Liver (tissue), 9 donors: ENCODE results near the gene FASN. TPM values are rescaled to one million over a fixed set of nuclear protein-coding genes. Genes with fewer than 3 reads are reported as not detected.

Experiments used
- DNase-seq: peaks from one replicate; pipeline ENCODE4 v3.0.0-alpha.2; 2017; ENCODE audit warnings: low spot score
- H3K27ac ChIP-seq, 2 donors: one replicate each; pipeline ENCODE4 v1.7.0; 2013; ENCODE audit warnings: inconsistent platforms in 2 of 2, low read length in 2 of 2, control low read depth in 1 of 2, low read depth in 1 of 2, mild to moderate bottlenecking in 1 of 2
- H3K27me3 ChIP-seq, 4 donors: one replicate each; pipeline versions ENCODE4 v1.6.1 to v1.7.0; 2013; ENCODE audit warnings: low read length in 3 of 4, inconsistent platforms in 1 of 4, mild to moderate bottlenecking in 1 of 4, moderate library complexity in 1 of 4; ENCODE audit not compliant: control insufficient read depth in 4 of 4, insufficient read depth in 4 of 4
- H3K36me3 ChIP-seq, 4 donors: one replicate each; pipeline versions ENCODE4 v1.6.1 to v1.7.0; 2013; ENCODE audit warnings: low read length in 3 of 4, mild to moderate bottlenecking in 3 of 4, low read depth in 1 of 4, moderate library complexity in 1 of 4; ENCODE audit not compliant: control insufficient read depth in 4 of 4, insufficient read depth in 3 of 4
- H3K4me1 ChIP-seq, 4 donors: one replicate each; pipeline versions ENCODE4 v1.6.1 to v1.7.0; 2013; ENCODE audit warnings: low read length in 3 of 4, mild to moderate bottlenecking in 3 of 4, moderate library complexity in 1 of 4; ENCODE audit not compliant: control insufficient read depth in 4 of 4, insufficient read depth in 4 of 4
- H3K4me3 ChIP-seq, 3 donors: one replicate each; pipeline versions ENCODE4 v1.6.1 to v1.7.0; 2013; ENCODE audit warnings: low read length in 3 of 3, control low read depth in 1 of 3, low read depth in 1 of 3, mild to moderate bottlenecking in 1 of 3
- H3K9ac ChIP-seq, 2 donors: one replicate each; pipeline ENCODE4 v1.7.0; 2013; ENCODE audit warnings: low read length in 2 of 2, mild to moderate bottlenecking in 2 of 2, moderate library complexity in 2 of 2, control low read depth in 1 of 2, low read depth in 1 of 2
- H3K9me3 ChIP-seq, 4 donors: one replicate each; pipeline versions ENCODE4 v1.6.1 to v1.7.0; 2013; ENCODE audit warnings: low read length in 3 of 4; ENCODE audit not compliant: control insufficient read depth in 4 of 4
- EGR1 ChIP-seq, 2 donors: IDR thresholded peaks; 2 replicates each; pipeline ENCODE4 v1.6.1; 2016 to 2018; ENCODE audit warnings: antibody characterized with exemption in 2 of 2, low read depth in 2 of 2
- FOXA1 ChIP-seq: IDR thresholded peaks from 2 replicates; pipeline ENCODE4 v1.6.1; 2016; ENCODE audit warnings: antibody characterized with exemption
- FOXA2 ChIP-seq: IDR thresholded peaks from 2 replicates; pipeline ENCODE4 v1.6.1; 2016; ENCODE audit warnings: antibody characterized with exemption
- HNF4A ChIP-seq, 2 donors: conservative IDR thresholded peaks; 2 replicates each; pipeline ENCODE4 v1.6.1; 2016; ENCODE audit warnings: antibody characterized with exemption in 2 of 2, mild to moderate bottlenecking in 2 of 2
- HNF4G ChIP-seq: IDR thresholded peaks from 2 replicates; pipeline ENCODE4 v1.6.1; 2016; ENCODE audit warnings: antibody characterized with exemption
- NR2F2 ChIP-seq: IDR thresholded peaks from 2 replicates; pipeline ENCODE4 v1.6.1; 2016; ENCODE audit warnings: antibody characterized with exemption
- RAD21 ChIP-seq, 2 donors: IDR thresholded peaks; 2 replicates each; pipeline ENCODE4 v1.6.1; 2016; ENCODE audit warnings: antibody characterized with exemption in 2 of 2, mild to moderate bottlenecking in 2 of 2
- RXRA ChIP-seq, 2 donors: IDR thresholded peaks; 2 replicates each; pipeline ENCODE4 v1.6.1; 2017 to 2018; ENCODE audit warnings: antibody characterized with exemption in 2 of 2, mild to moderate bottlenecking in 1 of 2
- SP1 ChIP-seq: IDR thresholded peaks from 2 replicates; pipeline ENCODE4 v1.6.1; 2018; ENCODE audit warnings: antibody characterized with exemption, mild to moderate bottlenecking
- TAF1 ChIP-seq: conservative IDR thresholded peaks from 2 replicates; pipeline ENCODE4 v1.6.1; 2016; ENCODE audit warnings: antibody characterized with exemption, mild to moderate bottlenecking
- YY1 ChIP-seq: IDR thresholded peaks from 2 replicates; pipeline ENCODE4 v1.6.1; 2016; ENCODE audit warnings: antibody characterized with exemption, mild to moderate bottlenecking
- WGBS: extraction: QIAGEN DNeasy Blood & Tissue Kit; methylation state at CpG from one replicate; pipeline ENCODE4 v1.1.7; 2013; 5-methylcytosine and 5-hydroxymethylcytosine counted together
- polyA plus RNA-seq, 2 donors: library from polyadenylated mRNA; stranded (reverse) in 1 of 2; unstranded in 1 of 2; fragments of 200-250 nt in 1 of 2; fragments of >200 nt in 1 of 2; fragmentation: Nextera tagmentation in 1 of 2; extraction: Ambion mirVana in 1 of 2; gene quantifications; one replicate each; pipeline versions ENCODE4 v1.2.1 to v1.2.3, GENCODE V29; 2013 to 2015
- total RNA-seq, 2 donors: library from RNA; depleted of rRNA; stranded (reverse); fragments of >200 nt; gene quantifications; one replicate each; pipeline ENCODE4 v1.2.3, GENCODE V29; 2014
- TF ChIP-seq, protein P1 (sequence below): IDR thresholded peaks from 2 replicates; pipeline ENCODE4 v1.6.1; 2016; ENCODE audit warnings: antibody characterized with exemption
- TF ChIP-seq, protein P2 (sequence below): IDR thresholded peaks from 2 replicates; pipeline ENCODE4 v1.6.1; 2016; ENCODE audit warnings: antibody characterized with exemption
- TF ChIP-seq, protein P3 (sequence below): IDR thresholded peaks from 2 replicates; pipeline ENCODE4 v1.6.1; 2016; ENCODE audit warnings: antibody characterized with exemption
- TF ChIP-seq, protein P4 (sequence below): fragments of 150-350 bp; IDR thresholded peaks from 2 replicates; pipeline ENCODE4 v1.5.1; 2017; ENCODE audit warnings: improper control_type of control experiment, low read depth, low read length; ENCODE audit not compliant: missing input control
- donor health status: healthy.
- donor health status: healthy.
- donor health status: healthy.
- donor health status: healthy.
- donor health status: healthy.

Gene FASN
- total and polyA plus RNA-seq, 4 donors = 53.1 to 229 (median 130) TPM

DNA sequence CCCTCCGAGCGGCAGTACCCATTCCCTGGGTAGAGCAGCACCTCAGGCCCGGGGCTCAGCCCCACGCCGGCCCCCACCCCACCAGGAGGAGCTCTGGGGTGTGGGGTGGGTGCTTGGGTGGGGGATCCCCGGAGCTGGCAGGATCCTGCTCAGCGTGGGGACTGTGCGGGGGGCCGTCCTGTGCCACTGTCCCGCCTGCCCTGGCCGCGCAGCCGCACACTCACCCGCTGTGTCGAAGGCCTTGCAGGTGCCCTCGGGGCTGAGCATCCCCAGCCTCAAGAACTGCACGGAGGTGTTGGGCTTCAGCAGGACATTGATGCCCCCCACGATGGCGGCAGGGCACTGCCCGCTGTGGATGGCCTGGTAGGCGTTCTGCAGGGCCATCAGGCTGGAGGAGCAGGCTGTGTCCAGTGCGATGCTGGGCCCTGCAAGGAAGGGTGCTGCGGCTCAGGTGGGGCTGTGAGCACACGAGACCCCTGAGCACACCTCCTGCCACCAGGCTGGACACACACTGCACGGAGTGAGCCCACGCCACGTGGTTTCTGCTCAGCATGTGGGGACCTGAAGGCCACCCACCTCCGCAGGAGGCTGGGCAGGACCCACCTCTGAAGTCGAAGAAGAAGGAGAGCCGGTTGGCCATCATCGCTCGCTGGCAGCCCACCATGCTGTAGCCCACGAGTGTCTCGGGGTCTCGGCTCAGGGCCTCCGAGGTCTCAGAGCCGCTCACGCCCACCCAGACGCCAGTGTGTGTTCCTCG is 4.9 kb downstream of the FASN start:
- DNase-seq = no peak
- TF ChIP-seq, protein P1, sequence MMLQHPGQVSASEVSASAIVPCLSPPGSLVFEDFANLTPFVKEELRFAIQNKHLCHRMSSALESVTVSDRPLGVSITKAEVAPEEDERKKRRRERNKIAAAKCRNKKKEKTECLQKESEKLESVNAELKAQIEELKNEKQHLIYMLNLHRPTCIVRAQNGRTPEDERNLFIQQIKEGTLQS = no peak
- TF ChIP-seq EGR1 (IDR thresholded peaks at IDR 0.05; ENCODE audit: low read depth in 2 of 2) = no peak
- H3K4me3 ChIP-seq = no peak overlapping the region
- 91% methylated on average over 40 of the region's 40 CpGs for WGBS
- peaks cover 24 to 46% (median 26%) of the 10 kb centered on the region in 4 donors for H3K36me3 ChIP-seq
- peaks cover 8 to 67% (median 37%) of the 10 kb centered on the region in 4 donors for H3K4me1 ChIP-seq
- H3K27ac ChIP-seq = no peak overlapping the region
- H3K9ac ChIP-seq = no peak overlapping the region
- H3K9me3 ChIP-seq = no peaks in the 10 kb centered on the region
- no peaks in the 10 kb centered on the region for H3K27me3 ChIP-seq

DNA sequence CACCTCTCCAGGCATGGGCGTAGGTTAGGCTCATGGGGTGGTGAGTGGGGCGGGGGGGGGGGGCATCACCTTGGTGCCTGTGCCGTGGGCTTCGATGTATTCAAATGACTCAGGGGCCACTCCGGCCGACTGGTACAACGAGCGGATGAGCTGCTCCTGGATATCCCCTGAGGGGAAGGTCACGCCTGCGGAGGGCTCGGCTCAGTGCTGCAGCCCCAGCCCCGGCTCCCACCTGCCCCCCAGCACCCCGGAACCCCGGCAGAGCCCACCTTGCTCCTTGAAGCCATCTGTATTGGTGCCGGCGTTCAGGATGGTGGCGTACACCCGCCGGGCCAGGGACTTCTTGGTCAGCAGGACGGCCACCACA is 5.4 kb downstream of the FASN start:
- no peak for DNase-seq
- peaks cover 8 to 67% (median 37%) of the 10 kb centered on the region in 4 donors for H3K4me1 ChIP-seq
- 89% methylated on average over 20 of the region's 20 CpGs for WGBS

DNA sequence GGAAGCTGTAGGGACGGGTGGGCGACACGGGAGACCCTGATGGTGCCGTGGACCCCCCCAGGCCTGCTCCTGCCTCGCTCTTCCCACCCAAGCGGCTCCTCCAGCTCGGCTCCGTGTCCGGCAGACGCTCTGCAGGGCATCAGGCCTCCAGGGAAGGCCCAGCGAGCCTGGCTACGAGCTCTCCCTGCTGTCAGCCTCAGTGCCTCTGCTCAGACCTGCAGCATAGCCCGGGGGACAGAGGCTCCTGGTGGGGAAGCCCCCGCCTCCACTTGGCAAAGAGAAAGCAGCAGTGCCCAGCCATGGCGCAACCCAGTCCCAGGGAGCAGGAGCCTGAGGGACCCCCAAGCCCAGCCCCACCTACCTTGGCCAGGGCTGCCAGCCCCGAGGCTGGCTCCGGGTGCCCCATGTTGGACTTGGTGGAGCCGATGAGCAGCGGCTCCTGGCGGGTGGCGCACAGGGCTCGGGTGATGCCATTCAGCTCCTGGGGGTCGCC is 5.9 kb downstream of the FASN start:
- no peaks in the 10 kb centered on the region for H3K9me3 ChIP-seq
- WGBS = 87% methylated on average over 23 of the region's 23 CpGs
- no peak overlapping the region for H3K4me3 ChIP-seq
- no peaks in the 10 kb centered on the region for H3K27me3 ChIP-seq
- H3K4me1 ChIP-seq = peaks cover 8 to 65% (median 38%) of the 10 kb centered on the region in 4 donors
- no peak for DNase-seq
- H3K27ac ChIP-seq = no peak overlapping the region
- peaks cover 27 to 57% (median 35%) of the 10 kb centered on the region in 4 donors for H3K36me3 ChIP-seq
- no peak overlapping the region for H3K9ac ChIP-seq
- TF ChIP-seq, protein P2, sequence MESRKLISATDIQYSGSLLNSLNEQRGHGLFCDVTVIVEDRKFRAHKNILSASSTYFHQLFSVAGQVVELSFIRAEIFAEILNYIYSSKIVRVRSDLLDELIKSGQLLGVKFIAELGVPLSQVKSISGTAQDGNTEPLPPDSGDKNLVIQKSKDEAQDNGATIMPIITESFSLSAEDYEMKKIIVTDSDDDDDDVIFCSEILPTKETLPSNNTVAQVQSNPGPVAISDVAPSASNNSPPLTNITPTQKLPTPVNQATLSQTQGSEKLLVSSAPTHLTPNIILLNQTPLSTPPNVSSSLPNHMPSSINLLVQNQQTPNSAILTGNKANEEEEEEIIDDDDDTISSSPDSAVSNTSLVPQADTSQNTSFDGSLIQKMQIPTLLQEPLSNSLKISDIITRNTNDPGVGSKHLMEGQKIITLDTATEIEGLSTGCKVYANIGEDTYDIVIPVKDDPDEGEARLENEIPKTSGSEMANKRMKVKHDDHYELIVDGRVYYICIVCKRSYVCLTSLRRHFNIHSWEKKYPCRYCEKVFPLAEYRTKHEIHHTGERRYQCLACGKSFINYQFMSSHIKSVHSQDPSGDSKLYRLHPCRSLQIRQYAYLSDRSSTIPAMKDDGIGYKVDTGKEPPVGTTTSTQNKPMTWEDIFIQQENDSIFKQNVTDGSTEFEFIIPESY = no peak
- no peak for TF ChIP-seq FOXA1
- TF ChIP-seq, protein P3, sequence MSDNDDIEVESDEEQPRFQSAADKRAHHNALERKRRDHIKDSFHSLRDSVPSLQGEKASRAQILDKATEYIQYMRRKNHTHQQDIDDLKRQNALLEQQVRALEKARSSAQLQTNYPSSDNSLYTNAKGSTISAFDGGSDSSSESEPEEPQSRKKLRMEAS = no peak
- no peak for TF ChIP-seq HNF4G
- no peak for TF ChIP-seq YY1
- TF ChIP-seq HNF4A (conservative IDR thresholded peaks at IDR 0.05) = no peak
- TF ChIP-seq RAD21 (IDR thresholded peaks at IDR 0.05) = no peak
- TF ChIP-seq SP1 = no peak
- TF ChIP-seq RXRA (IDR thresholded peaks at IDR 0.05) = no peak
- no peak for TF ChIP-seq NR2F2

More for the DNA sequence above, 5.4 kb downstream of the FASN start:
- TF ChIP-seq, protein P2 = no peak
- no peak for TF ChIP-seq TAF1
- TF ChIP-seq HNF4A (conservative IDR thresholded peaks at IDR 0.05) = no peak
- no peak for TF ChIP-seq FOXA1
- TF ChIP-seq, protein P3 = no peak
- TF ChIP-seq, protein P4, sequence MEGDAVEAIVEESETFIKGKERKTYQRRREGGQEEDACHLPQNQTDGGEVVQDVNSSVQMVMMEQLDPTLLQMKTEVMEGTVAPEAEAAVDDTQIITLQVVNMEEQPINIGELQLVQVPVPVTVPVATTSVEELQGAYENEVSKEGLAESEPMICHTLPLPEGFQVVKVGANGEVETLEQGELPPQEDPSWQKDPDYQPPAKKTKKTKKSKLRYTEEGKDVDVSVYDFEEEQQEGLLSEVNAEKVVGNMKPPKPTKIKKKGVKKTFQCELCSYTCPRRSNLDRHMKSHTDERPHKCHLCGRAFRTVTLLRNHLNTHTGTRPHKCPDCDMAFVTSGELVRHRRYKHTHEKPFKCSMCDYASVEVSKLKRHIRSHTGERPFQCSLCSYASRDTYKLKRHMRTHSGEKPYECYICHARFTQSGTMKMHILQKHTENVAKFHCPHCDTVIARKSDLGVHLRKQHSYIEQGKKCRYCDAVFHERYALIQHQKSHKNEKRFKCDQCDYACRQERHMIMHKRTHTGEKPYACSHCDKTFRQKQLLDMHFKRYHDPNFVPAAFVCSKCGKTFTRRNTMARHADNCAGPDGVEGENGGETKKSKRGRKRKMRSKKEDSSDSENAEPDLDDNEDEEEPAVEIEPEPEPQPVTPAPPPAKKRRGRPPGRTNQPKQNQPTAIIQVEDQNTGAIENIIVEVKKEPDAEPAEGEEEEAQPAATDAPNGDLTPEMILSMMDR = no peak
- TF ChIP-seq FOXA2 = no peak
- Histone ChIP-seq H3K27ac (no peak overlapping the region), H3K4me3 (no peak overlapping the region), H3K27me3 (no peaks in the 10 kb centered on the region), H3K9ac (no peak overlapping the region), H3K36me3 (peaks cover 27 to 52% (median 31%) of the 10 kb centered on the region in 4 donors), H3K9me3 (no peaks in the 10 kb centered on the region)
